MM.1S (cell line): Measurements from ENCODE around the gene LHPP.

Experiments used
- EZH2 ChIP-seq: fragments of 300-600 bp; sonication (generic); optimal IDR thresholded peaks from 2 replicates; pipeline ENCODE3; 2017; ENCODE audit warnings: low read depth, mild to moderate bottlenecking, antibody characterized with exemption, low read length, mixed read lengths
- EZH2phosphoT487 ChIP-seq: fragments of 300-600 bp; sonication (generic); IDR thresholded peaks from 2 replicates; pipeline ENCODE4 v1.6.1; 2018; ENCODE audit warnings: antibody characterized with exemption, low read length
- TF ChIP-seq, protein P1 (sequence below): fragments of 300-600 bp; sonication (generic); IDR thresholded peaks from 2 replicates; pipeline ENCODE4 v1.5.1; 2016; ENCODE audit warnings: antibody characterized with exemption, low read length, mixed read lengths

DNA sequence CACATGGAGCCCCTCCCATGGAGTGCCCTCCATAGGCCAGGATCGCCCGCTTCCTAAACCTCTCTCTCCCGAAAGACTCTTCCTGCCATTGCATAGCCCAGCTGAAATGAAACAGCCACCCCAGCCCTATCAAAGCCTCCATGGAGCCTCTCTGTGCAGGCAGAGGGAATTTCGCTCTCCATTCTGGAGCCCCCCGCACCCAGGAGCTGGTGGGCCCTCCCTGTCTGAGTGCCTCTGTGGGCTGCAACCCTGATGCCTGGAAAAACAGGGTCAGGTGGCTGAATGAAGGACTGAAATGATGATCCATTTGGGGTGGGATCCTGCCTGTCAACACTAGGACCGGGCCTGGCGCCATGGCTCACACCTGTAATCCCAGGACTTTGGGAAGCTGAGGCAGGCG lies 176.1 kb downstream of the LHPP start:
- TF ChIP-seq, protein P1, sequence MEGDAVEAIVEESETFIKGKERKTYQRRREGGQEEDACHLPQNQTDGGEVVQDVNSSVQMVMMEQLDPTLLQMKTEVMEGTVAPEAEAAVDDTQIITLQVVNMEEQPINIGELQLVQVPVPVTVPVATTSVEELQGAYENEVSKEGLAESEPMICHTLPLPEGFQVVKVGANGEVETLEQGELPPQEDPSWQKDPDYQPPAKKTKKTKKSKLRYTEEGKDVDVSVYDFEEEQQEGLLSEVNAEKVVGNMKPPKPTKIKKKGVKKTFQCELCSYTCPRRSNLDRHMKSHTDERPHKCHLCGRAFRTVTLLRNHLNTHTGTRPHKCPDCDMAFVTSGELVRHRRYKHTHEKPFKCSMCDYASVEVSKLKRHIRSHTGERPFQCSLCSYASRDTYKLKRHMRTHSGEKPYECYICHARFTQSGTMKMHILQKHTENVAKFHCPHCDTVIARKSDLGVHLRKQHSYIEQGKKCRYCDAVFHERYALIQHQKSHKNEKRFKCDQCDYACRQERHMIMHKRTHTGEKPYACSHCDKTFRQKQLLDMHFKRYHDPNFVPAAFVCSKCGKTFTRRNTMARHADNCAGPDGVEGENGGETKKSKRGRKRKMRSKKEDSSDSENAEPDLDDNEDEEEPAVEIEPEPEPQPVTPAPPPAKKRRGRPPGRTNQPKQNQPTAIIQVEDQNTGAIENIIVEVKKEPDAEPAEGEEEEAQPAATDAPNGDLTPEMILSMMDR: no peak
- no peak for TF ChIP-seq EZH2
- no peak for TF ChIP-seq EZH2phosphoT487
